Lung microvascular endothelial cell (primary cell): ENCODE measurements around the gene C2. TPM values are rescaled to one million over a fixed set of nuclear protein-coding genes. Genes with fewer than 3 reads are reported as not detected.
"Not testable (repeated sequence)": the region's sequence is repeated elsewhere in the genome, so short reads cannot be mapped to it uniquely, and the experiment has no call there.

ENCODE experiments used
- DNase-seq, 2 donors: peaks; one replicate each; pipeline versions ENCODE4 v3.0.0 to v3.0.0-alpha.2; 2010; ENCODE audit warnings: low read depth in 2 of 2
- total RNA-seq: library from RNA; depleted of rRNA; stranded (reverse); fragments of >200 nt; gene quantifications from 2 replicates; pipeline ENCODE4 v1.2.1, GENCODE V29; 2014

C2 gene
- total RNA-seq, 1 donor from 2014 or later, result not detected

GRCh38 chr6:31922942-31923341 is 4.6 kb upstream of the C2 start:
- peak in 1 of 2 donors; percentile 14 for DNase-seq

- DNase-seq, result no peak
Observed at GRCh38 chr6:31927863-31928671, 550 bp downstream of the C2 start.

- no peak for DNase-seq
Observed at GRCh38 chr6:31928672-31928939, 1.1 kb downstream of the C2 start.

GRCh38 chr6:31930962-31931361 is 3.4 kb downstream of the C2 start:
- no peak for DNase-seq

DNA sequence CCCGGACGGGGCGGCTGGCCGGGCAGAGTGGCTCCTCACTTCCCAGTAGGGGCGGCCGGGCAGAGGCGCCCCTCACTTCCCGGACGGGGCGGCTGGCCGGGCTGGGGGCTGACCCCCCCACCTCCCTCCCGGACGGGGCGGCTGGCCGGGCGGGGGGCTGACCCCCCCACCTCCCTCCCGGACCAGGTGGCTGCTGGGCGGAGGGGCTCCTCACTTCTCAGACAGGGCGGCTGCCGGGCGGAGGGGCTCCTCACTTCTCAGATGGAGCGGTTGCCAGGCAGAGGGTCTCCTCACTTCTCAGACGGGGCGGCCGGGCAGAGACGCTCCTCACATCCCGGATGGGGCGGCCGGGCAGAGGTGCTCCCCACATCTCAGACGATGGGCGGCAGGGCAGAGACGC is 4.6 kb downstream of the C2 start:
- not testable (repeated sequence) for DNase-seq

- DNase-seq, result no peak
Observed at GRCh38 chr6:31933537-31933936, 6.0 kb downstream of the C2 start.

GRCh38 chr6:31935021-31935420 is 7.5 kb downstream of the C2 start:
- no peak for DNase-seq

DNA sequence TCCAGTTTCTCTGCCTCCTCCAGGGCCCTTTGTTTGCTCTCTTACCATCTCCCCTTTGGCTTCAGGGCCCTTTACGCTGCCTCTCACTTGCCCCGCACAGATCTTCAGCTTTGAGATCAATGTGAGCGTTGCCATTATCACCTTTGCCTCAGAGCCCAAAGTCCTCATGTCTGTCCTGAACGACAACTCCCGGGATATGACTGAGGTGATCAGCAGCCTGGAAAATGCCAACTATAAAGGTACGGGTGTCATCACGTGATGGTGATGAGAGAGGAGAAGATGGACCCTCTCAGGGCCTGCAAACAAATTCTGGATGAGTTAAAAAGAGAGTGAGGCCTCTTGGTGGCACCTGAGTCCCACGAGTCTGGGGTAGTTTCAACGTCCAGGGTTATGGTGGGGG is 8.3 kb downstream of the C2 start:
- DNase-seq, result no peak

- DNase-seq, result peak in 1 of 2 donors; percentile 16
Observed at GRCh38 chr6:31940256-31940664, 12.7 kb downstream of the C2 start.

DNA sequence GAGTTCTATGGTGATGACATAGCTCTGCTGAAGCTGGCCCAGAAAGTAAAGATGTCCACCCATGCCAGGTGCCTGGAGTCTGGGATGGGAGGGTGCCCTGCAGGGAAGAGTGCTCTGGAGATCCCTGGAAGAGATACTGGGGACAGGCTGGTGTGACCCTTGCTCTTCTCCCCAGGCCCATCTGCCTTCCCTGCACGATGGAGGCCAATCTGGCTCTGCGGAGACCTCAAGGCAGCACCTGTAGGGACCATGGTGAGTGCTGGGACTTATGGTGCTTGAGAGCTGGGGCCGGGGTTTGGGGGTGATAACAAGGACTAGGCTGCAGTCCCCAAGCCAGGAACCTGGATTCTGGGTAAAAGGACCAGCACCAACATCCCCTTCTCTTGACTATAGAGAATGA is 16.2 kb downstream of the C2 start:
- no peak for DNase-seq

DNA sequence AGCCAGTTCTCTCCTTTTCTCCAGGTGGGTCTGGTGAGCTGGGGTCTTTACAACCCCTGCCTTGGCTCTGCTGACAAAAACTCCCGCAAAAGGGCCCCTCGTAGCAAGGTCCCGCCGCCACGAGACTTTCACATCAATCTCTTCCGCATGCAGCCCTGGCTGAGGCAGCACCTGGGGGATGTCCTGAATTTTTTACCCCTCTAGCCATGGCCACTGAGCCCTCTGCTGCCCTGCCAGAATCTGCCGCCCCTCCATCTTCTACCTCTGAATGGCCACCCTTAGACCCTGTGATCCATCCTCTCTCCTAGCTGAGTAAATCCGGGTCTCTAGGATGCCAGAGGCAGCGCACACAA is 17.6 kb downstream of the C2 start:
- no peak for DNase-seq

GRCh38 chr6:31945507-31946369 is 18.2 kb downstream of the C2 start, which contains the start of gene CFB:
TSS of gene CFB (plus strand) at chr6:31946095. CDS start at chr6:31946222, 127 bp downstream.
- DNase-seq, result peak; percentile 26 to 84

- DNase-seq, result no peak
Observed at GRCh38 chr6:31946370-31946885, 18.9 kb downstream of the C2 start.

DNA sequence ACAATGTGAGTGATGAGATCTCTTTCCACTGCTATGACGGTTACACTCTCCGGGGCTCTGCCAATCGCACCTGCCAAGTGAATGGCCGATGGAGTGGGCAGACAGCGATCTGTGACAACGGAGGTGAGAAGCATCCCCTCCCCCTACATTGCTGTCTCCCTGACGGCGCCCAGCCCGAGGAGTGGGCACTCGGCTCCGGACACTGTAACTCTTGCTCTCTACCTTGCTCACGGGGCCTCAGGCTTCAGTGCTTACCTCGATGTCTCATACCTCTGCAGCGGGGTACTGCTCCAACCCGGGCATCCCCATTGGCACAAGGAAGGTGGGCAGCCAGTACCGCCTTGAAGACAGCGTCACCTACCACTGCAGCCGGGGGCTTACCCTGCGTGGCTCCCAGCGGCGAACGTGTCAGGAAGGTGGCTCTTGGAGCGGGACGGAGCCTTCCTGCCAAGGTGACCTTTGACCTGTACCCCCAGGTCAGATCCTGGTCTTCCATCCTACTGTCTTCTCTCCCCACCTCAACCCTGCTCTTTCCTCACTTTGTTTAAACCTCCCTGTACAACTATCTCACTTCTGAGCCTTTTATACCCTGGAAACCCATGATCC is 19.7 kb downstream of the C2 start:
- no peak for DNase-seq

- no peak for DNase-seq
Observed at GRCh38 chr6:31947864-31948263, 20.3 kb downstream of the C2 start.

- DNase-seq, result no peak
Observed at GRCh38 chr6:31948306-31948705, 20.8 kb downstream of the C2 start.

GRCh38 chr6:31948753-31949413 is 21.4 kb downstream of the C2 start:
- DNase-seq, result no peak

DNA sequence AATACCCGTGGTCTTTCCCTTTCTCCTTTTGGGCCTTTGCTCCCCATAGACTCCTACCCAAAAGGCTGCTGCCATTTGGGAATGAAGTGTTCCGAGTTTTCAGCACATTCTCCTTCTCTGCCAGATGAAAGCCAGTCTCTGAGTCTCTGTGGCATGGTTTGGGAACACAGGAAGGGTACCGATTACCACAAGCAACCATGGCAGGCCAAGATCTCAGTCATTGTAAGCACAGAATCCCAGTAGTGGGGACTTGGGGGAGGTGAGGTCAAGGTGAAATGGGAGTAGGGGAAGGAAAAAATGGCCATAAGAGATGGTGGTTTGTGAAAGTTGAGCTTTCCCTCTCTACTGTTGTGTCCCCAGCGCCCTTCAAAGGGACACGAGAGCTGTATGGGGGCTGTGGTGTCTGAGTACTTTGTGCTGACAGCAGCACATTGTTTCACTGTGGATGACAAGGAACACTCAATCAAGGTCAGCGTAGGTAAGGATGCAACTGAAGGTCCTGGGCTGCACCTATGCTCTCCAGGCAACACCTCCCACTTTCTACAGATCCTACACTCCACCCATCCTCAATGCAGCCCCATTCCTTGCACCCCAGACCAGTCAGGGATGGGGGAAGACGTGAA is 22.5 kb downstream of the C2 start:
- DNase-seq, result no peak

- DNase-seq, result peak; percentile 62 to 73
Observed at GRCh38 chr6:31952140-31952805, 24.8 kb downstream of the C2 start.

- DNase-seq, result no peak
Observed at GRCh38 chr6:31952890-31953289, 25.4 kb downstream of the C2 start.

- no peak for DNase-seq
Observed at GRCh38 chr6:31954511-31954910, 27.0 kb downstream of the C2 start.
